Neutrophil (primary cell): ENCODE results near the gene USP6NL.

ENCODE experiments used
- H3K27ac ChIP-seq: fragments of 200-600 bp; sonication (generic); 2 replicates; pipeline ENCODE4 v1.5.1; 2016; ENCODE audit warnings: mild to moderate bottlenecking, moderate library complexity
- H3K27me3 ChIP-seq: fragments of 200-600 bp; sonication (generic); 2 replicates; pipeline ENCODE4 v1.6.0; 2016; ENCODE audit warnings: mild to moderate bottlenecking
- H3K36me3 ChIP-seq: fragments of 200-600 bp; sonication (generic); 2 replicates; pipeline ENCODE4 v1.5.1; 2017
- H3K4me1 ChIP-seq, 2 experiments: fragments of 200-600 bp in 1 of 2; sonication (generic) in 1 of 2; 1 replicate in 1 of 2; 2 replicates in 1 of 2; pipeline versions ENCODE4 v1.5.1 to v1.6.1; 2013 to 2016; ENCODE audit warnings: low read depth in 1 of 2, low read length in 1 of 2, mild to moderate bottlenecking in 1 of 2, moderate library complexity in 1 of 2; ENCODE audit not compliant: control insufficient read depth in 1 of 2, insufficient read depth in 1 of 2
- H3K4me3 ChIP-seq, 2 experiments: fragments of 200-600 bp in 1 of 2; sonication (generic) in 1 of 2; 1 replicate in 1 of 2; 2 replicates in 1 of 2; pipeline ENCODE4 v1.5.1; 2013 to 2016; ENCODE audit warnings: low read depth in 1 of 2, low read length in 1 of 2, mild to moderate bottlenecking in 1 of 2, moderate library complexity in 1 of 2
- H3K9me3 ChIP-seq: fragments of 200-600 bp; sonication (generic); 2 replicates; pipeline ENCODE4 v1.5.1; 2016
- CTCF ChIP-seq: fragments of 200-600 bp; sonication (generic); IDR thresholded peaks from 2 replicates; pipeline ENCODE4 v1.5.1; 2016; ENCODE audit warnings: antibody characterized with exemption

USP6NL gene

GRCh38 chr10:11480687-11481086, 130.8 kb downstream of the USP6NL start:
- H3K9me3 ChIP-seq, result no peaks in the 10 kb centered on the region
- peaks cover 0 to 6% of the 10 kb centered on the region in 2 experiments for H3K4me1 ChIP-seq
- H3K4me3 ChIP-seq, result no peak overlapping the region
- H3K27ac ChIP-seq, result no peak overlapping the region
- H3K36me3 ChIP-seq, result no peaks in the 10 kb centered on the region
- no peak for TF ChIP-seq CTCF
- no peaks in the 10 kb centered on the region for H3K27me3 ChIP-seq

GRCh38 chr10:11479300-11479699, 132.2 kb downstream of the USP6NL start:
- no peaks in the 10 kb centered on the region for H3K9me3 ChIP-seq
- H3K4me1 ChIP-seq, result peaks cover 0 to 6% of the 10 kb centered on the region in 2 experiments
- no peaks in the 10 kb centered on the region for H3K36me3 ChIP-seq
- no peak overlapping the region for H3K27ac ChIP-seq
- H3K27me3 ChIP-seq, result no peaks in the 10 kb centered on the region
- no peak for TF ChIP-seq CTCF
- H3K4me3 ChIP-seq, result no peak overlapping the region

- Histone ChIP-seq H3K36me3 (no peaks in the 10 kb centered on the region), H3K4me3 (no peak overlapping the region), H3K27ac (no peak overlapping the region), H3K27me3 (no peaks in the 10 kb centered on the region), H3K9me3 (no peaks in the 10 kb centered on the region), H3K4me1 (peaks cover 0 to 6% of the 10 kb centered on the region in 2 experiments)
- no peak for TF ChIP-seq CTCF
These were observed 132.6 kb downstream of the USP6NL start for GRCh38 chr10:11478807-11479206.

GRCh38 chr10:11475831-11476434, 135.5 kb downstream of the USP6NL start:
- no peak overlapping the region for H3K4me3 ChIP-seq
- H3K27ac ChIP-seq, result no peak overlapping the region
- H3K4me1 ChIP-seq, result peaks cover 0 to 6% of the 10 kb centered on the region in 2 experiments
- no peaks in the 10 kb centered on the region for H3K9me3 ChIP-seq
- H3K36me3 ChIP-seq, result no peaks in the 10 kb centered on the region
- no peak for TF ChIP-seq CTCF
- H3K27me3 ChIP-seq, result no peaks in the 10 kb centered on the region

- peaks cover 0 to 6% of the 10 kb centered on the region in 2 experiments for H3K4me1 ChIP-seq
- H3K27ac ChIP-seq, result no peak overlapping the region
- TF ChIP-seq CTCF, result no peak
These were observed 138.2 kb downstream of the USP6NL start for GRCh38 chr10:11473128-11473760.

More at GRCh38 chr10:11473128-11473760, 138.2 kb downstream of the USP6NL start:
- Histone ChIP-seq H3K36me3 (no peaks in the 10 kb centered on the region), H3K4me3 (no peak overlapping the region), H3K9me3 (no peaks in the 10 kb centered on the region), H3K27me3 (no peaks in the 10 kb centered on the region)
